ENCODE measurements around the gene SLC2A1. TPM values are rescaled to one million over a fixed set of nuclear protein-coding genes. Genes with fewer than 3 reads are reported as not detected.

Gene SLC2A1
- total and polyA plus RNA-seq, 2 of the 13 experiments (the other 11 are each of a cell fraction or from before 2014, with no cell fraction given) = 125 to 423 TPM

- TF ChIP-seq, protein P1, sequence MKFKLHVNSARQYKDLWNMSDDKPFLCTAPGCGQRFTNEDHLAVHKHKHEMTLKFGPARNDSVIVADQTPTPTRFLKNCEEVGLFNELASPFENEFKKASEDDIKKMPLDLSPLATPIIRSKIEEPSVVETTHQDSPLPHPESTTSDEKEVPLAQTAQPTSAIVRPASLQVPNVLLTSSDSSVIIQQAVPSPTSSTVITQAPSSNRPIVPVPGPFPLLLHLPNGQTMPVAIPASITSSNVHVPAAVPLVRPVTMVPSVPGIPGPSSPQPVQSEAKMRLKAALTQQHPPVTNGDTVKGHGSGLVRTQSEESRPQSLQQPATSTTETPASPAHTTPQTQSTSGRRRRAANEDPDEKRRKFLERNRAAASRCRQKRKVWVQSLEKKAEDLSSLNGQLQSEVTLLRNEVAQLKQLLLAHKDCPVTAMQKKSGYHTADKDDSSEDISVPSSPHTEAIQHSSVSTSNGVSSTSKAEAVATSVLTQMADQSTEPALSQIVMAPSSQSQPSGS (CRISPR knock-in tag; IDR thresholded peaks at IDR 0.05) = no peak
- TF ChIP-seq DMTF1 (CRISPR knock-in tag; IDR thresholded peaks at IDR 0.05) (no peak), ZBTB14 (CRISPR knock-in tag; IDR thresholded peaks at IDR 0.05) (no peak), ZNF777 (CRISPR knock-in tag; IDR thresholded peaks at IDR 0.05) (no peak), YY1 (IDR thresholded peaks at IDR 0.05; ENCODE audit: insufficient read depth, insufficient replicate concordance, low read depth, low read length) (no peak), ZNF552 (CRISPR knock-in tag; IDR thresholded peaks at IDR 0.05; ENCODE audit: borderline replicate concordance) (no peak)
These were observed 5.6 kb upstream of the SLC2A1 start (continued) for GRCh38 chr1:42964044-42964812.
